Fibroblast of skin of back (primary cell): Measurements from ENCODE around the gene ILF3.
"Not testable (repeated sequence)": the region's sequence is repeated elsewhere in the genome, so short reads cannot be mapped to it uniquely, and the experiment has no call there.

Experiments
- DNase-seq: peaks from one replicate; pipeline ENCODE4 v3.0.0-alpha.2; 2013

ILF3 gene

DNA sequence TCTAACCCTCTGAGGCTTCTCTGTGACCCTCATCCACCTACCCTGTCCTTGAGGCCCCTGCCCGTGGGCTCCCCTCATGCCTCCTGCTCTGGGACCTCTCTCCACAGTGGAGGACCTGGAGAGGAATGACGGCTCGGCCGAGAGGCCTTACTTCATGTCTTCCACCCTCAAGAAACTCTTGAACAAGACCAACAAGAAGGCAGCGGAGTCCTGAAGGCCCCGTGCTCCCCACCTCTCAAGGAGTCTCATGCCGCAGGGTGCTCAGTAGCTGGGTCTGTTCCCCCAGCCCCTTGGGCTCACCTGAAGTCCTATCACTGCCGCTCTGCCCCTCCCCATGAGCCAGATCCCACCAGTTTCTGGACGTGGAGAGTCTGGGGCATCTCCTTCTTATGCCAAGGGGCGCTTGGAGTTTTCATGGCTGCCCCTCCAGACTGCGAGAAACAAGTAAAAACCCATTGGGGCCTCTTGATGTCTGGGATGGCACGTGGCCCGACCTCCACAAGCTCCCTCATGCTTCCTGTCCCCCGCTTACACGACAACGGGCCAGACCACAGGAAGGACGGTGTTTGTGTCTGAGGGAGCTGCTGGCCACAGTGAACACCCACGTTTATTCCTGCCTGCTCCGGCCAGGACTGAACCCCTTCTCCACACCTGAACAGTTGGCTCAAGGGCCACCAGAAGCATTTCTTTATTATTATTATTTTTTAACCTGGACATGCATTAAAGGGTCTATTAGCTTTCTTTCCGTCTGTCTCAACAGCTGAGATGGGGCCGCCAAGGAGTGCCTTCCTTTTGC, 10.8 kb upstream of the ILF3 start:
- no peak for DNase-seq

DNA sequence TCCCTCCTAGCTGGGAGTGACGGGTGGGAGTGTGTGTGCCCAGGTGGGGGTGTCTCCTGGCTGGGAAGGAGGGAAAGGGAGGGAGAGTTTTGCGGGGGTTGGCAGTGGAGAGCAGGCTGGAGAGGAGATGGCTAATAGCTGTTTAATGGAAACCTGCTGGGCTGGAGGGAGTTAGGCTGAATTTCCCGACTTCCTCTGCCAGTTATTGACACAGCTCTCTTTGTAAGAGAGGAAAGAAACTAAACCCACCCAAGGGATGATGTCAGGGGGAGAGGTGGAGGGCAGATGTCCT, 10.2 kb upstream of the ILF3 start:
- DNase-seq = no peak

DNA sequence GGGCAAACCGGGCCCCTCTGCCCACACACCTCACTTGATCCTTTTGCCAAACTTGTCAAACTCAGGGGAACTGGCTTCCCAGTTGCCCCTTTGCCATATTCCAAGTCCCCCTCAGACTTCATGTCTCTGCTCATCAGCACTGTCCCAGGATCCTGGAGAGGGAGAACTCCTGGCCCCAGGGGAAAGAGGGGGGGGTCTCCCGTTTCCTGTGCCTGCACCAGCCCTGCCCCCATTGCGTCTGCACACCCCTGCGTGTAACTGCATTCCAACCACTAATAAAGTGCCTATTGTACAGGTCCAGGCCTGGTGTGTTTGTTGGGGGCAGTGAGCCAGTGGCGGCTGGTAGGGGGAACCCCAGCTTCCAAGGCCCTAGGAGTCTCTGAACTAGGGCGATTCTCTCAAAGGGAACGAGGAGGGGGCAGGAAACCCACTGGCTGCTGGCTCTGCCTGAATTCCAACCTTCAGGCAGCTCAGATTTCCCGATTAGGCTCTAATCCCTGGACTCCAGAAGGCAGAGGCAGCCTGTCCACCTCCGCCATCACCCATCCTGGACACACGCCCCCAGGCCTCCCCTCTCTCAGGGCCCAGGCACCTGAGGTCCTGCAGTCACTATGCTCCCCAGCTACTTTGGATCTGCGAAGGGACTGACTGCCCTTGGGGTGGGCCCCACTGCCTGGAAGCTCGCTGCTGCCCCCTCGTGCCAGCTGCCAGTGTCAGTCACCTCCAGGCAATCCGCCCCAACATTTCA, 9.7 kb upstream of the ILF3 start:
- DNase-seq = peak; percentile 68

DNA sequence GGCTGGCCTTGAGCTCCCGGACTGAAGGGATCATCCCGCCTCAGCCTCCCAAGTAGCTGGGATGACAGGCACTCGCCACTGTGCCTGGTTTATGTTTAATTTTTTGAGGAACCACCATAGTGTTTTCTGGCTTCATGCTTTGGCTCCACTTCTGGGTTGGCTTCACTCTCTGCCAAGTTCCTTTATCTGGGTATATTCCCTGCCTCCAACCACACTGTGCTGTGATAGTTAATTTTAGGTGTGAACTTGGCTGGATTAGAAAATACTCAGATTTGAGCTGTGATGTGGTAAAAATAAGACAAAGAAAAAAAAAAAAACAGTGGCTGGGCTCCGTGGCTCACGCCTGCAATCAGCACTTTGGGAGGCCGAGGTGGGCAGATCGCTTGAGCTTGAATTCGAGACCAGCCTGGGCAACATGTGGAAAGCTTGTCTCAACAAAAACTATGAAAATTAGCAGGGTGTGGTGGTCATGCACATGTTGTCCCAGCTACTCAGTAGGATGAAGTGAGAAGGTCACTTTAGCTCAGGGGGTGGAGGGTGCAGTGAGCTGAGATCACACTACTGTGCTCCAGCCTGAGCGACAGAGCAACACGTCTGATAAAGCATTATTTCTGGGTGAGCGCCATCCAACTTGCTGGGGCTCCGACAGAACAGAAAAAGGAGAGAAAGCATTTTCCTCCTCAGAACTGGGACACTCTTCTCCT, 7.5 kb upstream of the ILF3 start:
- no peak for DNase-seq

DNA sequence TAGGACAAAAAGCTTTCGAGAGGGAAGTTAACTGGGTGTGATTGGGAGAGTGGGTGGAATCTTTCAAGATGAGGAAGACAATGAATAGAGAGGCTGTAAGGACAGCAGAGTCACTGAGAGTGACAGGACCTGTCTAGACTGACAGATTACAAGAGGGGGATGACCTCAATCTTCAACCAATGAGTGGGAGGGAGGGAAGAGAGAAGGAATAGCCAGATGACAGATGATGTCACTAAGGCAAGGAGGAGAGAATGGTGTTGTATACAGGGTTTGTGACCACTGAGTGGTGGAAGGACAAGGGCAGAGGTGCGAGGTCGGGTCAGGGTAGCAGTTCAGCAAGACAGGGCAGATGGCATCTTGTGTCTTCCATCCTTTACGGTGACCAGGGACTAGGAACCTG, 5.8 kb upstream of the ILF3 start:
- no peak for DNase-seq

DNA sequence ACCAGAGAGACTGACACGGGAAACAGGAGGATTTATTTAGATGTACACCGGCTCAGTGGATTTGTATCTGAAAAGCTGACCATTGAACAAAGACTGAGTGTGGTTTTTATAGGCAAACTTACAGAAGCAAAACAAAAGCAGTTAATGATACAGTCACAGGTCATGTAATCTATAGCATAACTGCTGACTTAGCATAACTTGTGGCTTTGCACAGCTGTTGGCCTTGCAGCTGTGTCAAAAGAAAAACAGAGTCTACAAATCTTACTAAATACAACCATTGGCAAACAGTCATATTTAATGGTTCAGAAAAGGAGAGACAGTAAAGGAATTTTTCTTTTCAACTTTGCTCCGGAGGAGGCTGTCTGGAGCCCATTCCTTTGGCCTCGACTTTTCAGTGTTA, 2.3 kb upstream of the ILF3 start:
- DNase-seq = no peak

DNA sequence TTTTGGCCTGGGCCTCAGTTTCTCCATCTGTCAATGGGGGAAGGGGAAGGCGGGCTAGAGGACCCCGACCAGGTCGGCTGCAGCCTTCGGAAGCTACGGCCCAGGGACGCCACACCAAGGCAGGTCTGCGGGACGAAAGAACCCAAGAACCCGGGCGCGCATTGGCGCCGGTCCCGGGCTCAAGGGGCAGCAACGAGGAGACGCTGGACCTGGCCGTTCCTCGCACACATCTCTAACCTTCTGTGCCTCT, 739 bp upstream of the ILF3 start:
- no peak for DNase-seq

DNA sequence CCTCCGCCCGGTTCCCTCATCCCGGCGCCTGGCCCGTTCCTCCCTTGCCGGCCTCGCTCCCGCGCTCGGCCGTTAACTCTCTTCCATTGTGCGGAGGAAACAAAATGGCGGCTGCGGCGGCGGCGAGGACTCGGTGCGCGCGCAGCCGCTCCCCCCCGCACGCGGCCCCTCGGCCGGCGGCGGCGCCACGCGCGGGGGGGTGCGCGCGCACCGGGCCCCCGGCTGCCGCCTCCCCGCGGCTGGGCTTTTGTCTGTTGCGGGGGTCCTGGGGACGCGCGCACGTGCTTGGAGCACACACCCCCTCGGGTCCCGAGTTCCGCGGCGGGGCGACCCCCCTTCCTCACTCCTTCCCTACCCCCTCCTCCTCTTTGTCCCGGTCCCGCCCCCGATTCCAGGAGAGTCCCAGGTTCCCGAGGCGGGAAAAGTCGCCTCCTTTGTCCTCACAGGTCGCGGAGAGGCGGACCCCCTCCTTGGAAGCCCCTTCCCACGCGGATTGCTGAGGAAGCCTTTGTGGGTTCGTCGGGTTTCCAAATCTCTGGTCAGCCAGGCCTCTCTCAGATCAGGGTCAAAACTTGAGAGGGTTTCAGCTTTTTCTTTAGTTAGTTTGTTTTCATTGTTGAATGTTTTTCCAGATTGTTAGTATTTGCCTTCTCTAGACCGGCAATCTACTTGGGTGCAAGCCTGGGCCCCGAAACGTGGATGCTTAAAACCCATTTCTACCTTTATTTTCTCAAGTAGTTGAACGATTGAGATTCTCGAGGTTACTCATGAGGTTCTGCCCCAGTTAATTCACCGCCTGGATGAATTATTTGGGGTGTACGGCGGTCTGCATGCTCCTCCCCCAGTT, 687 bp downstream of the ILF3 start:
- DNase-seq = peak; percentile 49

DNA sequence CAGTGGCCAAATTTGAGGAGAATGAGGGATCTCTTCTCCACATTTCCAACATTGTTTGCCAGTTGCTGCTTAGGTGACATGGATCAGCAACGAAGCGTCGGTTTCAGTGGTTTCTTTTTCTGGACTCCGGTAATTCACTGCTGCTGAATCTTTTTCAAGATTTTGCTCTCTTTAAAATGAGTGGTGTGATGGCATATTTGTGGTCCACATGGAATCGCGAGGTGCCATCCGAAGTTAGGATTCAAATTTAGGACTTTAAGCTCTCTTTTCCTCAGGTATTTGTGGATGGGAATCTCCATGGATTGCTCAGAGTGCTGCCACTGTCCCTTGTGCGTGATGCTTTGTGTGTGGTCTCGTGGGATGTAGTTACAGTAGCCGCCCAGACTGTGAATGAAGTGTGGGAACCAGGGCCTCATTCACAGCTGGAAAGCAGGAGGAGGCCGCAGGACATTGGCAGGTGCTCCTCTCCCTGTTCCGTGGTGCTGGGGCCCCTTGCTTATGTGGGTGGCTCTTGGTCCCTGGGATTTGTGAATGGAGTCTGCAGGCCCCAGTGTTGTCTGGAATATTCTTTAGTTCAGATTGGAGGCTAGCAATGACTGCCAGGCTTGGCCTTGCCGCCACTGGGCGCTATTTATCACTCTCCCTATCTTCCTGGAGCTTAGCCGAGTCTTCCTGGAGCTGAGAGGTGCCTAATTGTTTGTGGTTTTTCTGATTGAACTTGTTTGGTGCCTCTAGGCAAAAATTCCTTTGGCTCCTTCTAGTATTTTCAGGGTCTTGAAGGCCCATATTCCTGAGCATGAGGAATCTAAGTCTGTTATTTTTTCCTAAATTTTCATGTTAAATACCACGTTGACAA, 1.5 kb downstream of the ILF3 start:
- DNase-seq = peak; percentile 45

DNA sequence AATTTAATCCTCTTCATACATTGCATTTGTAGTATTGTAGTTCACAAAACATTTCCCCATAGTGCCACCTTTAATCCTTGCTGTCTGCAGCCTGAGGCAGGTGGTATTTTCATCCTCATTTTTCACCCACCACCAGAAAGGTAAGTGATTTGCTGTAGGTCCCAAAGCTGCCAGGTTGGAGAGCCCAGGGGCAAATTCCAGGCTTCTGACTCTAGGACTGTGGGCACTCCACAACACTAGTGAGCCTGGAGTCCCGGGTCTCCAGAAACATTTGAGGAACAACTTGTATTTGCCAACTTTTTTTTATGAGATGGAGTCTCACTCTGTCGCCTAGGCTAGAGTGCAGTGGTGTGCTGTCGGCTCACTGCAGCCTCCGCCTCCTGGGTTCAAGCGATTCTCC, 6.2 kb downstream of the ILF3 start:
- no peak for DNase-seq

DNA sequence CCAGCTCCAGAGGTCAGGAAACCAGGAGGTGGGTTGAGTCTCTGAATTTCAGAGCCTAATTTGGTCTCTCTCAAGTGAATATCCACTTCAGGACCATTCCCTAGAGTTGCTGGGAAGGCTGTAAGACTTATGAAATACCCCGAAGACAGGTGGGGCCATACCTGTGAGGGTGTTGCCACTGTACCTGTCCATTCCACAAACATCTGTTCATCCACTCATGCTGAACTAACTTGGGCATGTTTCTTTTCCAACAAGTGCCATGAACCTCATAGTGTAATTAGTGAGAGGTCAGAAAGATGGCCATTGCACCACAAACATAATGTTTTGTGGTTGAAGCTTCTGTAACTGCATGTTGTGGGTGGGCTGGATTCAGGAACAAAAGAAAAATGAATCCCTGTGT, 7.8 kb downstream of the ILF3 start:
- DNase-seq = no peak

DNA sequence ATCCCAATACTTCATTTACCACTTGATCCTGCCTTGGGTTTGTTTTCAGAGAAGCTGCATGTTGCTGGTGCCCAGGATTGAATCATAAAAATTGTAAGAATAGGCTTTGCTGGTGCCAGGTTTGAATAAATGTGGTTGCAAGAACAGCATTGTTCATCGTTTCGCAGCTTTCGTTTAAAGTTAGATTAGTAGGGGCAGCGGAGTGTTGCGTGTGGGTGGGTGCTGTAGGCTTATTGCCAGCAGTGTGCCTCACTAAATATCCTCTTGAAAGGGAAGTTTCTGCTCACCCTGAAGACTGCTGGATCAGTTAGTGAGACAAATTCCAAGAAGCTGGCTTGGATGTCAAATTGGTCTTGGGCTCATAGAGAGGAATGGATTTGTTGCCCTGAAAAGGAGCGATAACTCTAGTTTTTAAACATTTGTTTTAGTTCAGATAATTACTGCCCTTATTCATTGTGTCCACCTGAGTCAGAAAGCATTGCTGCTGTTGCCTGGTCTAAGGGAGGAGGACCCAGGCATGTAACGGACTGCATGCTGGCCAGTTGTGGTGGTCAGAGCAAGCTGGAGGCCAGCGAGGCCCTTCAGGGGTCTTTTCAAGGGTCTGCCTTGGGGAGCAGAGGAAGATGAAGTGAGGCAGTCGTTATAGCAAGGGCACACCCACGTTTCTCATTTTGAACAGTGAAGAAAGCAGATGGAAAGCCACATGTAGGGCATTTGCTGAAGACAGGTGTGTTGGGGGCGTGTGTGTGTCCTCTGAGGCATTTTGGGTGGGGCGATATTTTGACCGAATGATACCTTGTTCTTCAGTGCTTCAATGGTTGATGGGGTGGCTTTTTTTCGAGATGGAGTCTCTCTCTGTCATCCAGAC, 8.5 kb downstream of the ILF3 start:
- DNase-seq = no peak

DNA sequence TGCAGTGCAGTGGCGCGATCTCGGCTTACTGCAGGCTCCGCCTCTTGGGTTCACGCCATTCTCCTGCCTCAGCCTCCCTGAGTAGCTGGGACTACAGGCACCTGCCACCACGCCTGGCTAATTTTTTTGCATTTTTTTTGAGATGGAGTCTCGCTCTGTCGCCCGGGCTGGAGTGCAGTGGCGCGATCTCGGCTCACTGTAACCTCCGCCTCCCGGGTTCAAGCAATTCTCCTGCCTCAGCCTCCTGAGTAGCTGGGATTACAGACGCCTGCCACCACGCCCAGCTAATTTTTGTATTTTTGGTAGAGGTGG, 9.1 kb downstream of the ILF3 start:
- DNase-seq = not testable (repeated sequence)

DNA sequence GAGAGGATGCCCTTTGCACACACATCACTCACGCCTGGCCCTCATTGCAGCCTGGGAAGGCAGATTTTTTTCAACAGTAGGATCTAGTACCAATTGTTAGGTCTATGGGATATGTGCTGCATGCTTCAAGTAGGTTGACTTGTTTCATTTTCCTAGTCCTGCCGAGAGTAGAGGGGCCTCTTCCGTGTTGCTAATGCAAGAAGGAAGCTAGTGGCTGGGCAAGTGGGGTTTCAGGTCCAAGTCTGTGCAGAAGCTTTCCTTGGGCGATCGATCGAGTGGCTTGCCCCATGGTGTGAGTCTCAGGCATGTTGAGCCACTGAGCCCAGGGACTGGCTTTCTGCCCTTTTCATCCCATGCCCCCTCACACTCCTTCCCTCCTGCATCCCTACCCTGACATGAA, 13.7 kb downstream of the ILF3 start:
- DNase-seq = no peak

DNA sequence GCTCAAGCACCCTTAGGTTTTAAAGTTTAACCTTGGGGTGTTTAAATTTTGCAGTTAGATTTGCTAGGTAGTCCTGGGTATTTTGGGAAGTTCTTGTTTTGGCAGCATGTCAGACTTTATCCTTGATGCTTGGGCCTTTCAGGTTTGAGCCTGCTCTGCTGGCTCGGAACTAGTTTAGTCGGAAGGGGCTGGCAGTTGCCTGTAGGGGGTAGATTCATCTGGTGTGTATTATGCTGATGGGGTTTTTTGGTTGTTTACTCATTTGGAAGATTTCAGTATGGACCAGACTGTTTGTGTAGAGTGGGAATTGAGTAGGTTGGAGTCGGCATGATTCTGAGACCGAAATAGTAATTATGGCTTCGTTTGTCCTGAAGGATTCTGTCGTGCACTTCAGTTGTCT, 15.1 kb downstream of the ILF3 start:
- no peak for DNase-seq

DNA sequence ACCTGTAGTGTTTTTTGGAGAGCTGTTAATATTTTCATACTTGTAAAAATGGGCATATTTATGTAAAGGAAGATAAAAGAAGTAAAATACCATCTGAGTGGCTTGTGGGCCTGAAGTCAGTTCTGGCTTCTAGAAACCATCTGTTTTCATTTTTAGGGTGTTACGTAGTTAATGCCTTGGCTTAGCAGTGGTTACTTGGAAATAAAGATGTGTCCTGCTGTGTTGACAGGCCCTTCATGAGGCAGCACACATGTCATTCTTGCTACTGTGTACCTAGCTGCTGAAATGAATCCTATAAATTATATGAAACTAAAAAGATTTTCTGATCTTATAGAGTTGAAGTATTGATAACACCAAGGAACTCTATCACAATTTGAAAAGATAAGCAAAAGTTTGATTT, 16.0 kb downstream of the ILF3 start:
- peak; percentile 53 for DNase-seq

DNA sequence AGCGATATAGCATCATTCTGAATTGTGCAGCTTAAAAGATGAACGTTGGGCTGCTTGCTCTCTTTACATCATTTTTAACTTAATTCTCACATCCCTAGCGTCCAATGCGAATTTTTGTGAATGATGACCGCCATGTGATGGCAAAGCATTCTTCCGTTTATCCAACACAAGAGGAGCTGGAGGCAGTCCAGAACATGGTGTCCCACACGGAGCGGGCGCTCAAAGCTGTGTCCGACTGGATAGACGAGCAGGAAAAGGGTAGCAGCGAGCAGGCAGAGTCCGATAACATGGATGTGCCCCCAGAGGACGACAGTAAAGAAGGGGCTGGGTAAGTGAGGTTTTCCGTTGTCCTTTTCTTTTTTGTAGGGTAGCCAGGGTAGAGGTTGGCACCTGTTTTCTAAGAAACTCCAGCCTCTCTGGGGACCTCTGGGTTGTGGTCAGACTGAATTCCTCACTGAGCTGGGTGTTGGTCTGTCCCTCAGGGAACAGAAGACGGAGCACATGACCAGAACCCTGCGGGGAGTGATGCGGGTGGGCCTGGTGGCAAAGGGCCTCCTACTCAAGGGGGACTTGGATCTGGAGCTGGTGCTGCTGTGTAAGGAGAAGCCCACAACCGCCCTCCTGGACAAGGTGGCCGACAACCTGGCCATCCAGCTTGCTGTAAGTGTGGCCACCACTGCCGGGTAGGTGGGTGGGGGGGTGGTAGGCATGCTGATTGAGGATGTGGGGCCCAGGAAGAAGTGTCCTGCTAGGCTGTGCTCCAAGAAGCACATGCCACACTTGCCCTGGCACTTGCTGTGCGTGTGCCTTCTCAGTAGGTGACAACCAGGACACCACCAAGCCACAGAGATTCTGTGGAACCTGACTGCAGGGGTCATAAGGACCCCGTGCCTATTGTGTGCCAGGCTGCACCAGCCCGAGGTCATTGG, 17.0 kb downstream of the ILF3 start:
- DNase-seq = no peak

DNA sequence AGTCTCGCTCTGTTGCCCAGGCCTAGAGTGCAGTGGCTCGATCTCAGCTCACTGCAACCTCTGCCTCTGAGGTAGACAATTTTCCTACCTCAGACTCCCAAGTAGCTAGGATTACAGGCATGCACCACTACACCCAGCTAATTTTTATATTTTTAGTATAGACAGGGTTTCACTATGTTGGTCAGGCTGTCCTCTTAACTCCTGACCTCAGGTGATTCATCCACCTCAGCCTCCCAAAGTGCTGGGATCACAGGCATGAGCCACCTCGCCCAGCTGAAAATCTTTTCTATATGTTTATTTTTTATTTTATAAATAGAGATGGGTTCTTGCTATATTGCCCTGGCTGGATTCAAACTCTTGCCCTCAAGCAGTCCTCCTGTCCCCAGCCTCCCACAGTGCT, 17.8 kb downstream of the ILF3 start:
- DNase-seq = not testable (repeated sequence)

DNA sequence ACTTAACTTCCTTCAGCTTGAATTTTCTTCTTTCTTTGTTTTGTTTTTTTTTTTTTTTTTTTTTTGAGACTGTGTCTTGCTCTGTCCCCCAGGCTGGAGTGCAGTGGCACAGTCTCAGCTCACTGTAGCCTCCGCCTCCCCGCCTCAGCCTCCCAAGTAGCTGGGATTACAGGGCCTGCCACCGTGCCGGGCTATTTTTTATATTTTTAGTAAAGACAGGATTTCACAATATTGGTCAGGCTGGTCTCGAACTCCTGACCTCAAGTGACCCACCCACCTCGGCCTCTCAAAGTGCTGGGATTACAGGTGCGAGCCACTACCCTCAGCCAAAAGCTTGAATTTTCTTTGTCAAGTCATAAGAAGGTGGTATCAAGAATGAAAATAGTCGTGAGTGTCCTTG, 21.1 kb downstream of the ILF3 start:
- not testable (repeated sequence) for DNase-seq

DNA sequence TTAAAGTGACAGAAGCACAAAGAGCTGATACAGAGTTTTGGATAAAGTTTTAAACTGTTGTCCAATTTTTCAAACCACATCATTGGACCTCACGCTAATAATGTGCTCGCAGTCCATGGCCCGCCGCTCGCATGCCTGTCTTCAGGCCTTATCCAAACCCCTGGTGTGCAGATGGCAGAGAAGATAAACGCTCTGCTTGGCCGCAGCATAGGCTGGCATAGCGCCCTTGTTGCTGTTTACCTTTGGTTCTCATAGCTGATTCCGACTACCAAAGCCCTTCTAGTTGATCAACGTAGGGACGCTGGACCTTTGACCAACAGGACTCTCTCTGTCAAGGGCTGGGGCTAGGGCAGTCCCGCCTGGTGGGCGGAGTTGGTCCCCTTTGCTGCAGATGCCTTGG, 23.6 kb downstream of the ILF3 start:
- no peak for DNase-seq
